Activated CD8-positive, alpha-beta T cell treated with anti-CD3 and anti-CD28 coated beads for 36 hours (primary cell): ENCODE results near the gene TMEM125. TPM values are rescaled to one million over a fixed set of nuclear protein-coding genes. Genes with fewer than 3 reads are reported as not detected.

Experiments used
- ATAC-seq: fragments of 200-7000 bp; cut with Tn5 transposase; one replicate; pipeline ENCODE4 v1.10.0; 2021; ENCODE audit warnings: mild to moderate bottlenecking, moderate library complexity
- CTCF ChIA-PET: fragments of 350-600 bp; sonication (Branson Sonifier 250); formaldehyde crosslinking; loops from one replicate; lab custom pipeline; 2021; ENCODE audit warnings: antibody characterized with exemption; lab: Charles Lee
- POLR2A ChIA-PET: fragments of 350-600 bp; sonication (Branson Sonifier 250); formaldehyde crosslinking; loops from one replicate; lab custom pipeline; 2021; ENCODE audit warnings: antibody characterized with exemption; lab: Charles Lee
- DNase-seq: peaks from one replicate; pipeline ENCODE4 v3.0.0-alpha.2; 2020
- H3K27ac Mint-ChIP-seq: one replicate; pipeline ENCODE4 v1.8.0; 2021; ENCODE audit warnings: mild to moderate bottlenecking, mixed read lengths
- H3K27me3 Mint-ChIP-seq: one replicate; pipeline ENCODE4 v1.8.0; 2021; ENCODE audit warnings: mixed read lengths
- H3K36me3 Mint-ChIP-seq: one replicate; pipeline ENCODE4 v1.8.0; 2021; ENCODE audit warnings: low read depth, mixed read lengths
- H3K4me1 Mint-ChIP-seq: one replicate; pipeline ENCODE4 v1.8.0; 2021; ENCODE audit warnings: low read depth, mixed read lengths
- H3K4me3 Mint-ChIP-seq: one replicate; pipeline ENCODE4 v1.8.0; 2021; ENCODE audit warnings: mild to moderate bottlenecking, moderate library complexity, mixed read lengths
- H3K9me3 Mint-ChIP-seq: one replicate; pipeline ENCODE4 v1.8.0; 2021; ENCODE audit warnings: mixed read lengths
- CTCF ChIP-seq: fragments of 200-600 bp; IDR thresholded peaks from one replicate; pipeline ENCODE4 v1.8.0; 2022; ENCODE audit warnings: antibody characterized with exemption, mild to moderate bottlenecking
- intact Hi-C: fragments of 100-400 bp; cut with micrococcal nuclease; formaldehyde crosslinking; loops from one replicate; pipeline ENCODE4 v1.10.0; 2022
- total RNA-seq, 2 experiments: library from RNA; stranded (reverse); gene quantifications; one replicate each; pipeline ENCODE4 v1.2.3, GENCODE V29; 2021

The TMEM125 gene
- total RNA-seq, 2 experiments from 2014 or later, result 0.81 TPM; not detected in 1

- H3K4me1 Mint-ChIP-seq, result peaks cover 5% of the 10 kb centered on the region
- no peak for TF ChIP-seq CTCF
- H3K27me3 Mint-ChIP-seq, result no peaks in the 10 kb centered on the region
- ATAC-seq (no peak), DNase-seq (no peak)
- intact Hi-C loops, result no loop called here
- no peaks in the 10 kb centered on the region for H3K9me3 Mint-ChIP-seq
- POLR2A ChIA-PET, result no interaction called here
- CTCF ChIA-PET, result interaction anchor here (1.2 to 2.4 kb wide), 3 partner anchors 133 to 190 kb away, joined by 3 to 73 read pairs (median 13); partner anchors contain the start of gene CDC20
- no peak overlapping the region for H3K4me3 Mint-ChIP-seq
- no peak overlapping the region for H3K27ac Mint-ChIP-seq
- H3K36me3 Mint-ChIP-seq, result no peaks in the 10 kb centered on the region
These were observed 44.6 kb upstream of the TMEM125 start for GRCh38 chr1:43225168-43225567.

DNA sequence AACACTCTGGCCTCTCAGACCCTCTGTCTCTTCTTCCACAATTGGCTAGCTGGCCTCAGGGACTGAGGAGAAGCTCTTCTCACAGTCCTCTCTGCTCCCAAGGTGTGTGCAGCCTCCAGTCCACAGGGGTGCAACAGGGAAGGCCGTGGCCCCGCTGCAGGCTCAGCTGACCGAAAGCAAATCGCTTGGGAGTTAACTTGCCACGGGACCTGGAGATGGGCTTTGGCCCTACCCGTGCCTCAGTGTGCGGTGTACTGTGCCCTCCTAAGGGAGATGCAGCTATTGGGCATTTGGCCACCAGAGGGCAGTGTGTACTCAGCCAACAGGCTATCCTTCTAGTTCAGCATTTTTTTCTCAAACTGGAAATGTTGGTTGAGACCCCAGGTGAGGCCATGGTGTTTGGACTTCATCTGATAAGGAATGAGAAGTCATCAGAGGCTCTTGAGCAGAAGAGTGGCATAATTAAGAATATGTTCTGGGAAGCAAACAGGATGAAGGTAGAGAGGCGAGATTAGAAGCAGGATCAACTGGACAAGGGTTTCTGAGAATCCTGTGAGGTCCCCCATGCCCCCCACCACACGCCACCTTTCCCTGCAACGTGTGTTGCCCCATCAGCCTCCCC is 42.5 kb upstream of the TMEM125 start:
- H3K27ac Mint-ChIP-seq, result no peak overlapping the region
- H3K4me1 Mint-ChIP-seq, result no peaks in the 10 kb centered on the region
- ChIA-PET CTCF (interaction anchor here (0.6 to 2.4 kb wide), 36 partner anchors 8 to 708 kb away, joined by 3 to 73 read pairs (median 4); partner anchors contain the start of genes CDC20, ELOVL1, HYI and MED8), POLR2A (interaction anchor here (0.9 to 1.1 kb wide), 3 partner anchors 56 to 184 kb away, joined by 3 to 5 read pairs (median 3); partner anchors contain the start of genes CFAP57, EBNA1BP2 and ELOVL1)
- no peaks in the 10 kb centered on the region for H3K36me3 Mint-ChIP-seq
- no peaks in the 10 kb centered on the region for H3K9me3 Mint-ChIP-seq
- peak; percentile 93 for DNase-seq
- no peak overlapping the region for H3K4me3 Mint-ChIP-seq
- H3K27me3 Mint-ChIP-seq, result no peaks in the 10 kb centered on the region
- intact Hi-C loops, result loop anchor here (1.0 kb wide), 1 partner anchor 187 kb away; no protein-coding TSS in a partner anchor
- ATAC-seq, result peak; percentile 93
- peak; percentile 83 for TF ChIP-seq CTCF

DNA sequence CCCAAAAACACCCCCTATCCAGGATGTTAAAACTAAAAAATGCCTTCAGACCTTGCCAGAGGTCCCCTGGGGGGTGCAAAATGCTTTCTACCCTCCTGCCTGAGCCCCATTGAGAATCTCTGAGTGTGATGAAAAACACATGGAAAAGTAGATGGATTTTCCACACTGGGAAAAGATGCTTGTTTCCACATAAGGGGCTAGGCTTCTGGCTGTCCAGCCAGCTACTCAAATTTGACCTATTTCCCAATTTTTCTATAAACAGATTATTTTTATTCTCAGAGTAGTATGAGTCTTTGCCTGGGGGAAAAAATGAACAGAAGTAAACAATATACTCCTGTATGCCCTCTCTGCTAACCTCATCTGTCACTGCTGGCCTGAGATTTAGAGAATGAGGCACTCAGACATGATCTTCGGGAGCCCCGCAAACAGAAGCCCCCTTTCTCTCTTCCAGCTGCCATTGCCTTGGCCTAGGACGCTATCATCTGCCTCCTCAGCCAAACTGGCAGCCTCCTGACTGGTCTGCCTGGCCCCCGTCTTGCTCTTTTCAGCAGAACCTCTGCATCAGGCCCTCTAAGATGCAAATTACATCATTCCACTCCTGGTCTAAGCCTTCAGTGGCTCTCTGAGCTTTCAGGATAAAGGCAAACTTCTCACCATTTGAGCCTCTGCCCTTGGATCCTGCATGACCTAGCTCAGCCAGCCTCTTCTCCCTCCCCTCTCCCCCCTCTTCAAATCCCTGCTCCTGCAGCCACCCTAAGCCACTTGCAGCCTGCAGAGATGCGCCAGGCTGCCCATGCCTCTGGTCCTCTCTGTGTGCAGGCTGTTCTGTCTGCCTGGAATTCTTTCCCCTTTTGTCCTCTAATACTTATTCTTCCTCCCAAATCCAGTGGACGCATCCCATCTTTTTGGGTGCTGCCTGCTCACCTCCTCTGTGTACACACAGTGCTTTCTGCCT is 39.7 kb upstream of the TMEM125 start:
- ATAC-seq, result no peak
- Mint-ChIP-seq H3K4me3 (no peak overlapping the region), H3K9me3 (no peaks in the 10 kb centered on the region), H3K27me3 (no peaks in the 10 kb centered on the region), H3K36me3 (no peaks in the 10 kb centered on the region), H3K27ac (no peak overlapping the region), H3K4me1 (no peaks in the 10 kb centered on the region)
- POLR2A ChIA-PET, result no interaction called here
- TF ChIP-seq CTCF, result no peak
- intact Hi-C loops, result no loop called here
- DNase-seq, result no peak
- CTCF ChIA-PET, result interaction anchor here (0.6 to 4.3 kb wide), 5 partner anchors 7 to 811 kb away, joined by 3 to 35 read pairs (median 3); no protein-coding TSS in a partner anchor

DNA sequence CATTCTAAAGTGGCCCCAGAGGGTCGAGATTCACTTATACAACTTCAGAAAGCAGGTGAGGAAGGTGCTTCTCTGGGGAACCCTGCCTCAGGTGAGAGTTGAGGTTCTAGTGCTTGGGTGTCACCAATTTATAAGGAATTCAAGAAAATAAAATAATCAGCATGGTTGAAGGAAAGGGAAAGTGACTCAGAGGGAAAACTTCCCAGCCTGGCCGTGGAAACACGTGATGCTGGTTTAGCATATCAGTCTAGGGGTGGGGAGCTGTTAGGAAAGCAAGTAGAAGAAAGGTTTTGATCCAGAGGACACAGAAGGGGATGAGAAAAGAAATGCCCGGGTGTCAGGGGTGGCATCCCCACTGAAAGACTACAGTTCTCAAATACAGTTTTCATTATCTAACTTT is 37.7 kb upstream of the TMEM125 start:
- ChIA-PET CTCF (interaction anchor here (4.3 kb wide), 1 partner anchor 183 kb away, joined by 35 read pairs; no protein-coding TSS in a partner anchor), POLR2A (no interaction called here)
- Mint-ChIP-seq H3K9me3 (no peaks in the 10 kb centered on the region), H3K36me3 (no peaks in the 10 kb centered on the region), H3K27ac (no peak overlapping the region), H3K4me3 (no peak overlapping the region), H3K4me1 (no peaks in the 10 kb centered on the region), H3K27me3 (no peaks in the 10 kb centered on the region)
- intact Hi-C loops, result no loop called here
- DNase-seq, result no peak
- no peak for TF ChIP-seq CTCF
- ATAC-seq, result no peak
